ENCODE results near the gene HGS.
"Not testable (repeated sequence)": the region's sequence is repeated elsewhere in the genome, so short reads cannot be mapped to it uniquely, and the experiment has no call there.

The HGS gene

DNA sequence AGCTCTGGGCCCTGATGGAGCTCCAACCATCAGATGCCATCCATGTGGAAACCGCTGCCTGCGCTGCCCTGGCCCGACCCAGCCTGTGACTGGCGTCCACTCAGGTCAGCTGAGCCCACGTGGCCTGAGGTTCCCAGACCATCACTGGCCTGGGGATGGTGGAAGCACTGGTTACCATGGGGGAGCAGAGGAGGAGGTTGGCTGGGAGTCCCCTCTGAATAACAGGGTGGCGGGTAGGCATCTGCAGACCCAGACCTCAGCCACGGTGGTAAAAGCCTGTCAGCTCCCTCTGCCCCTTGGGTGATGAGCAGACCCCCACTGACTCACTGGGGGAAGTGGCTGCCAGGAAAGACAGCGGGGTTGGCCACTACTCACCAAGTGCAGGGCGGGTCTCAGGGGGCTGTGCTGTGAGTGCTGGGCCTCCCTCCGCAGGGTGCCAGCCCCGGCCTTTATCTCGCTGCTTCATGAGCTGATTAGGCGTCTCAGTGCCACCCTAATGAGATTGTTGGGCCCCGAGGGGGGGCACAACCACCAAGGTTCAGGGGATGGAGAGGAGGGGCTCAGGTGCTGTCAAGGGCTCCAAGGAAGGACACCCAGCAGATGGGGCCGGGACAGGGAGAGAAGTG, 27.6 kb upstream of the HGS start, which contains the start of gene PDE6G:
TSS of gene PDE6G (minus strand) at position 425 of the 626 bp plus-strand sequence. CDS start 3,237 bp downstream, outside the sequence.
- DNase-seq: no peak

DNA sequence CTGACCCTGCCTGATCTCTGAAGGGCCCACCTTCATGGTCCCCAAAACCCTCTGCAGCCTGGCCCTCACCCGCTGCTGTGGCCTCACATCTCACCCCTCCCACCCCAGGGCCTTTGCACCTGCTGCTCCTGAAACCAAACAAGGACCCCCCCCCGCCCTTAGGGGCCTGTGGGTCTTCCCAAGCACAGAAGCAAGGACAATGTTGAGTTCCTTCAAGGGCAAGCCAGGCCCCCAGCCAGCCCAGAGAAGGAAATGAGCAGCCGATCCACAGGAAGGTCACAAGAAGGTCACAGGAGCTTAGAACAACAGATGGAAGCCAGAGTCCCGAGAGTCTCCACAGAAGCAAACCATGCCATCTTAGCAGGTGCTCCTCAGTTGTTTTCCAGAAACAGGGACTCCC, 27.0 kb upstream of the HGS start:
- no peak for DNase-seq

- no peak for DNase-seq
These were observed 24.8 kb upstream of the HGS start for GRCh38 chr17:81659038-81659437.

DNA sequence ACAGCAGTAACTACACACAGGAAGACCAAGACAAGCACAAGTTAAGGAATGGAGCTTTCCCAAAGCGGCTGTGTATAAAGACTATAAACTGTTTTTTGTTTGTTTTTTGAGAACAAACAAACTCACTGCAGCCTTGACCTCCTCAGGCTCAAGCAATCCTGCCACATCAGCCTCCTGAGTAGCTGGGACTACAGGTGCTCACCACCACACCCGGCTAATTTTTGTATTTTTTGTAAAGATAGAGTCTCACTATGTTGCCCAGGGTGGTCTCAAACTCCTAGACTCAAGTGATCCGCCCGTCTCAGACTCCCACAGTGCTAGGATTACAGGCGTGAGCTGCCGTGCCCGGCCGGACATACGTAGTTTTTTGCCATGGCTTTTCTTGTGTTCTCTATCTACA, 23.4 kb upstream of the HGS start:
- no peak for DNase-seq

DNA sequence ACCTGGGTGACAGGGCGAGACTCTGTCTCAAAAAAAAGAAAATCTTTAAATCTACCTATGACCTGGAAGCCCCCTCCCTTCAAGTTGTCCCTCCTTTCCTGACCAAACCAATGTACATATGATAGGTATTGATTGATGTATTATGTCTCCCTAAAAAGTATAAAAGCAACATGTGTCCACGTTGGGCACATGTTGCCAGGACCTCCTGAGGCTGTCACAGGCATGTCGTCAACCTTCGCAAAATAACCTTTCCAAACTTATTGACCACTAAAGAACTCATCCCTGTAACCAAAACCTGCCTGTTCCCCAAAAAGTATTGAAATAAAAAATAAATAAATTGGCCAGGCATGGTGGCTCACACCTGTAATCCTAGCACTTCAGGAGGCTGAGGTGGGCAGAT, 21.8 kb upstream of the HGS start:
- no peak for DNase-seq

- no peak for DNase-seq
These were observed 19.8 kb upstream of the HGS start for GRCh38 chr17:81664051-81664470.

DNA sequence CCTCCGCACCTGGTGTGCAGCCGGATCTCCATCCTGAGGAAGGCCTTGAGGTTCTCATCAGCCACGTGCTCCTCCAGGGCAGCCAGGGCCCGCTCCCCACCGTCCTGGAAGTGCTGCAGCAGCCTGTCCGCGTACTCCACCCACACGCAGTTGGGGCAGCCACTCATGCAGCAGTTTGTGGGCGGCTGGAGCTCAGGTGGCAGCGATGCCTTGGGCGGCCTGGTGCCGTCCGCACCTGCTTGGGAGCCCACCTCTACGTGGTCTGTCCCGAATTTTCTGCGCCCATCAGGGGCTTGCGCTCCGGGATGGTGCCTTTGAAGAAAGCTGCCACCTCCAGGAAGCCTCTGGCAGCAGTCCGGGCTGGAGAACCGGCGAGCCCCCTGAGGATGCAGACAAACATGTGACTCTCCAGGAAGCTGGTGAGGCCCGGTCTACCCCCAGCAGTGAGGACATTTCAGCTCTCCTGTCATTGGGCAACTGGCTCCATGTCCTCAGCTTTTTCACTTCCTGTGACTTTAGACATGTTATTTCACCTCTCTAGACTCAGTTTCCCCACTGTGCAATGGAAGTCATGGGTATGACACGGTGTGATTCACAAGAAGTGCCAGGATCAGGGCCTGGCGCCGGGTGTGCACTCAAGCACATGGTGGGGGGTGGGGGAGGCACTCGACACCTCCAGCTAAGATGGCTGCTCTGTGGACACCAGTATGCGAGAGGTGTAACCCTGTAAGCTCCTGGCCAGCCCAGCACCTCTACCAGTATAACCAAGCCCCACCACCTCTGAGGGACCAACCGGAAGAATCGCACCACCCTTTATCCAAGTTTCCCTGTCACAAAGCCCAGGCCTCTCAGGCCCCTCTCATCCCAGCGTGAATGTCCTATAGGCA, 18.4 kb upstream of the HGS start:
- no peak for DNase-seq

DNA sequence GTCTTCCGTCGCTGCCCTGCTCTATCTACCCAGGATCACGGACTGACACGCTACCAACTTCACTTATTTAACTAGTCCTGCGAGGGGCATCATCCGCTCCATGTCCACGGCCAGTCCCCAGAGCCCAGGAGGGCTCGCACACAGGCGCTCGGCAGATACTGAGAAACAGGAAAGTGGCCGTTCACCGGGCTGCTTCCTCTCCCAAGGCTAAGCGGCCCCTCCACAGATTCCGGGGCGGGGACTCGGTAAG, 17.8 kb upstream of the HGS start:
- no peak for DNase-seq

GRCh38 chr17:81666342-81667191, 17.2 kb upstream of the HGS start, which contains the start of the genes CCDC137 and OXLD1:
CCDC137 (plus strand) TSS chr17:81666737; CDS start chr17:81666767, 30 bp downstream.
OXLD1 (minus strand) TSS chr17:81666605; CDS start chr17:81666577, 28 bp downstream.
- peak; percentile 82 for DNase-seq

DNA sequence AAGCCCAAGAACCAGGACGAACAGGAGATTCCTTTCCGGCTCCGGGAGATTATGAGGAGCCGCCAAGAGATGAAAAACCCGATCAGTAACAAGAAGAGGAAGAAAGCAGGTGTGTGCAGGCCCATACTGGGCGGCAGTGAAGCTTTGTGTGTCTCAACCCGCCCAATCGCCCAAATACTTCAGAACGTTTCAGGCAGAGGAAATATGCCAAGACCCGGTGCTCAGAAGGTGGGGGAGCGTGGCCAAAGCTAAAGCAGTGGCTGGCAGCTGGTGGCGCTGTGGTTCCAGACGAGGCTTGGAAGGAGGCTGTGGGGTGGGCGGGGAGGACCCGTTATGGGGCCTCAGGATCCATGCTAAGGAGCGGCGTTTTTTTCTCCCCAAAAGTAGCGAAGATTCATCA, 16.1 kb upstream of the HGS start:
- no peak for DNase-seq

DNA sequence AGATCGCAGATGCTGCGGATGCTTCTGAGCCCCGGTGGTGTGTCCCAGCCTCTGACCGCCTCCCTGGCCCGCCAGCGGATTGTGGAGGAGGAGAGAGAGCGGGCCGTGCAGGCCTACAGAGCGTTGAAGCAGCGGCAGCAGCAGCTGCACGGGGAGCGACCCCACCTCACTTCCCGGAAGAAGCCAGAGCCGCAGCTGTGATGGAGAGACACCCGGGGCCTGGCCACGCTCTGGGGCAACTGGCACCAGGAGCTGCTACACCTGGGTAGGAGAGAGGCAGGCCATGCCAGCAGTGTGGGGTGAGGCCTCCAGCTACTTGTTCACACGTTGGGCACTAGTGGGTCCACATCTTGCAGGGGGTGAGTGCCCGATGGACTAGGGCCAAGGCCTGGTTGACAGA, 11.3 kb upstream of the HGS start:
- DNase-seq: no peak

GRCh38 chr17:81672954-81673353, 10.9 kb upstream of the HGS start:
- no peak for DNase-seq

DNA sequence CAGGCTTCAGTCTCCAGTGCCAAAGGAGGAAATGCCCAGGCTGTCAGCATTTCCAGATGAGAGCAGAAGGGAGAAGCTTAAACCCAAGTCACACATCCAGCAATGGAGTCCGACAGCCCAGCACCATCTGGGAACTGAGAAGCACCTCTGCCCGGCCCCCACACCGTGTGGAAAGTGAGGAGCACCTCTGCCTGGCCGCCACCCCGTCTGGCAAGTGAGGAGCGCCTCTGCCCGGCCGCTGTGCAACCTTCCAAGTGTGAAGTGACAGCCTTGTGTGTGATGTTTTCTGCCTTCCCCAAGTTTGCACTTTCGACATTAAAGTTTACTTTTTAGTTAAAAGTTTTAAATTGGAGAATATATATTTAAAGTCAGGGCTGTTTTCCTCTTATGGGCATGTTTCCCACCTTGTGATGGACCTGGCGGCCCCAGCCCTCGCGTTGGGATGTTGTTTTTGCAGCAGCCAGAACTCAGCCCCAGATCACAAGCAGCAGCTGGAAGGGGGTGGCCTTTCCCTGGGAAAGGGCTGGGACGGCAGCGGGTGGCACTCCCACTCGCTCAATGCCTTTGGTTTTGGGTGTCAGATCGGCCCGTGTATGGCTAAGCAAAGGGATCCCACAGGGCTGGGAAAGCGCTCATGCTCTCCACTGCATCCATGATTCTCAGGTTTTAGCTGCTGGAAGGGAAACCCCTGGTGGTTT, 10.1 kb upstream of the HGS start:
- no peak for DNase-seq

DNA sequence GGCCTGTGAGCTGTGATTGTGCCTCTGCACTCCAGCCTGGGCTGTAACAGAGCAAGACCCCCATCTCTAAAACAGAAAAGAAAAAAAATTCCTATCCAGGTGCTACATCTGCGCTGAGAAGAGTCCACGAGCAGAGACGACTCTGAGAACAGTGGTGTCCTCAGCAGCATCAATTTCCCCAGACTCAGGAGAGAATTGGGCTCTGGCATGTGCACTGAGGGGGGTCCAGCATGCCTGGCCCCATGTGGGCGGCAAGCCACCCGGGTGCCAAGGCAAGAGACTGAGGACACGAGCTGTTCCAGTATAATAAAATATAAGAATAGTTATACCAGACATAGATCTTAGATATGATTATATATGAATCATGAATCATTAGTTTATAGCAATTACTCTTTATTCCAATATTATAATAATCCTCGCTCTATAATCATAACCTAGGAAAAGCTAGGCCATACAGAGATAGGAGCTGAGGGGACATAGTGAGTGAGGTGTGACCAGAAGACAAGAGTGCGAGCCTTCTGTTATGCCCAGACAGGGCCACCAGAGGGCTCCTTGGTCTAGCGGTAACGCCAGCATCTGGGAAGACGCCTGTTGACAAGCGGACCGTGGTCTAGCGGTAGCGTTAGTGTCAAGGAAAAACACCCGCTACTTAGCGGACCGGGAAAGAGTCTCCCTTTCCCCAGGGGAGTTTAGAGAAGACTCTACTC, 8.1 kb upstream of the HGS start:
- DNase-seq: not testable (repeated sequence)

DNA sequence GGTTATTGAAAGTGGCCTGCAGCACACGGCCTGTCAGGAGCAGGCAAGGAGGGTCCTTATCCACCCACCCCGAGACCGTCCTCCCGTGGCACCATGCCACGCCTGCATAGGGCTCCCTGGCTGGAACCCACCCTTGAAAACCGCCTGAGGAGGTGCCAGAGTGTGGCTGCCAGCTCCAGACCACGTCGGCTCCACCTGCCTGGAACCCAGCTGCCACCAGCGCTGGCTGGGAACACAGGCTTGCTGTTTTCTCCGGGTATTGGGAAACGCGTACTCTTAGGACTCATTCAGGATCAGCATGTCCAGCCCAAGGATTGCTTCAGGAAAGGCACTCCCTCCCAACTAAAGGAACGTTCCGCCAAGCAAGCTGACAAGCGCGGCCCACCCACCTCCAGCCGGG, 6.9 kb upstream of the HGS start:
- DNase-seq: no peak

- DNase-seq: no peak
These were observed 3.7 kb upstream of the HGS start for GRCh38 chr17:81680150-81680549.

DNA sequence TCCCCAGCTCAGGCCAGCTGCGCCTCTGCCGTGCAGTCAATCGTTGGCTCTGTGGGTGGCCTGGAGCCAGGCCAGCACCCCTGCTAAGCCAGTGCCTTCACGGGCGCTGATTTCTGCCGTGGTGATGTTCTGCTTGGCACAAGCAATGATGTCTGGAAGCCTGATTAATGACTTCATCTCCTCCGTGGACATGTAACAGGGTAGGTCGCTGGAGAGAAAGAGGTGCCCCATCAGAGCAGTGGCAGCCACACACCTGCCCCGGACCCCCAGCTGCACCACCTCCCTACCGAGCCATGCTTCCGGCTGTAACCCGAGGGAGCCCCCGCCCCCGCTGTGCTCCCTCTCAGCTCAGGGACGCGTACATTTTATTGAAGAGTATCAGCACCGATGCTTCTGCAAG, 2.1 kb upstream of the HGS start:
- DNase-seq: no peak

- DNase-seq: no peak
These were observed 1.1 kb upstream of the HGS start for GRCh38 chr17:81682565-81683207.

DNA sequence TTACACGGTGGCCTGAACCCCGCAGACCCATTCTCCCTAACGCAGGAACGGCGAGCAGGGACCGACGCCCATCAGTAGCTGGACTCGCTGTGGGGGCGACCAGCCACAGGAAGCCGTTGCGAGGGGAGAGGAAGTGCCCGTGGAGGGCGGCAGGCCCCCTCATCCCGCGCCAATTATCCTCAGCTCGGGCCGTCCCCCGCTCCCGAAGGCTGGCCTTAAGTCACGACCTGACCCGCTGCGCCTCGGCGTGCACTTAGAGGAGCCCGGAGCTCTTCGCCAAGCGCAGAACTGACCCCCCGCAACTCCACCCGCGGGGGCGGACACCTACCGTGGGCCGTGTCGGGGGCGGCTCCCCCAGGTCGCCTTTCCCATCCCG, 615 bp upstream of the HGS start:
- no peak for DNase-seq

DNA sequence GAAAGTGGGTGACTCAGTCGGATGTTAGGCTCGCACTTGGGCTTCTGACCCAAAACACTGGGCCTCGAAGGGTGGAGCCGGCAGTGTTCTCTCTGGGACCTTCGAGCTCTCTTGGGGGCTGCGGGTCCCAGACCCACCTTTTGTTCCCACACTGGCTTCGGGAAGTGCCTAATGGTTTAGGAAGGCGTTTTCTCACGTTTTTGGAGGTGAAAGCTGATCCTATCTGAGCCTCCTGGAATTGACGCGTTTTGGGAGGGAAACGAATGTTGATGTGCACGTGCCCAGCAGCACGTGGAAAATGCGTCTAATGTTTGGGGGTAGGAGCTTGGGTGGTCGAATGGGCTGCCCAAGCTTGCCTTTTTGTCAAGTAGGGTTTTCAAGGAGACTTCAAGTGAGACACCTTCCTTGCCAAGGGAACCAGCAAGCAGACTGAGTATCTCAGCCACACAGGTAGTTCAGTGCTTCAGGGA, 666 bp downstream of the HGS start:
- DNase-seq: no peak

- no peak for DNase-seq
These were observed 1.3 kb downstream of the HGS start for GRCh38 chr17:81685108-81685507.

- DNase-seq: no peak
These were observed 2.8 kb downstream of the HGS start for GRCh38 chr17:81686614-81687013.

Data from NCI-H1048 (cell line).